SU-DHL-6 (cell line): Measurements from ENCODE around the gene TRIAP1.

Experiments
- H2AFZ ChIP-seq: fragments of 200-600 bp; sonication (generic); 2 replicates; pipeline ENCODE4 v1.6.1; 2014; ENCODE audit warnings: low read depth, mild to moderate bottlenecking, moderate library complexity, mixed read lengths, antibody characterized with exemption, low read length; ENCODE audit not compliant: severe bottlenecking
- H3F3A ChIP-seq: fragments of 200-600 bp; shearing (Covaris generic); 2 replicates; pipeline ENCODE4 v1.6.0; 2016; ENCODE audit warnings: antibody characterized with exemption, mild to moderate bottlenecking; ENCODE audit not compliant: insufficient read depth
- H3K27ac ChIP-seq: fragments of 200-600 bp; sonication (generic); 2 replicates; pipeline ENCODE4 v1.5.1; 2016; ENCODE audit warnings: low read depth, mild to moderate bottlenecking, low read length, moderate library complexity, mixed read lengths
- H3K27me3 ChIP-seq: fragments of 200-600 bp; sonication (generic), shearing (Covaris generic); 2 replicates; pipeline ENCODE4 v1.6.0; 2014; ENCODE audit warnings: mild to moderate bottlenecking, low read length
- H3K36me3 ChIP-seq: fragments of 200-600 bp; sonication (generic); 2 replicates; pipeline ENCODE4 v1.6.1; 2014; ENCODE audit warnings: mild to moderate bottlenecking, low read length, mixed read lengths
- H3K4me2 ChIP-seq: fragments of 300-600, 200-600 bp; shearing (Covaris generic), sonication (generic); 2 replicates; pipeline ENCODE4 v1.6.0; 2014; ENCODE audit warnings: low read length, low read depth, mild to moderate bottlenecking; ENCODE audit not compliant: poor library complexity, severe bottlenecking
- H3K4me3 ChIP-seq: fragments of 200-600 bp; sonication (generic); 2 replicates; pipeline ENCODE4 v1.5.1; 2014; ENCODE audit warnings: antibody characterized with exemption, low read length, mild to moderate bottlenecking, mixed read lengths; ENCODE audit not compliant: insufficient read depth, poor library complexity, severe bottlenecking
- H3K79me2 ChIP-seq: fragments of 200-600 bp; sonication (generic); 2 replicates; pipeline ENCODE4 v1.6.1; 2014; ENCODE audit warnings: mild to moderate bottlenecking, low read length, moderate library complexity; ENCODE audit not compliant: insufficient read depth
- H3K9ac ChIP-seq: fragments of 200-600 bp; sonication (generic); 2 replicates; pipeline ENCODE4 v1.7.0; 2014; ENCODE audit warnings: mild to moderate bottlenecking, low read length
- H3K9me2 ChIP-seq: fragments of 200-600 bp; sonication (generic); replicated peaks from 2 replicates; pipeline ENCODE4 v1.6.1; 2014; ENCODE audit warnings: low read length; ENCODE audit not compliant: insufficient read depth
- H3K9me3 ChIP-seq: fragments of 200-600 bp; sonication (generic); 2 replicates; pipeline ENCODE4 v1.6.1; 2014; ENCODE audit warnings: low read length, mixed read lengths; ENCODE audit not compliant: insufficient read depth
- H4K20me1 ChIP-seq: fragments of 200-600 bp; sonication (generic); 2 replicates; pipeline ENCODE4 v1.6.1; 2014; ENCODE audit warnings: low read depth, mild to moderate bottlenecking, antibody characterized with exemption, low read length, moderate library complexity, mixed read lengths
- EZH2phosphoT487 ChIP-seq: fragments of 200-600 bp; sonication (generic), shearing (Covaris generic); conservative IDR thresholded peaks from 2 replicates; pipeline ENCODE4 v1.6.1; 2018; ENCODE audit warnings: mild to moderate bottlenecking, antibody characterized with exemption, low read length, moderate library complexity, mixed read lengths
- TF ChIP-seq, protein P1 (sequence below): fragments of 200-600 bp; sonication (generic); IDR thresholded peaks from one replicate; pipeline ENCODE4 v1.5.1; 2017; ENCODE audit warnings: antibody characterized with exemption, mild to moderate bottlenecking, low read length, moderate library complexity; ENCODE audit not compliant: insufficient read depth, poor library complexity, severe bottlenecking

The TRIAP1 gene

DNA sequence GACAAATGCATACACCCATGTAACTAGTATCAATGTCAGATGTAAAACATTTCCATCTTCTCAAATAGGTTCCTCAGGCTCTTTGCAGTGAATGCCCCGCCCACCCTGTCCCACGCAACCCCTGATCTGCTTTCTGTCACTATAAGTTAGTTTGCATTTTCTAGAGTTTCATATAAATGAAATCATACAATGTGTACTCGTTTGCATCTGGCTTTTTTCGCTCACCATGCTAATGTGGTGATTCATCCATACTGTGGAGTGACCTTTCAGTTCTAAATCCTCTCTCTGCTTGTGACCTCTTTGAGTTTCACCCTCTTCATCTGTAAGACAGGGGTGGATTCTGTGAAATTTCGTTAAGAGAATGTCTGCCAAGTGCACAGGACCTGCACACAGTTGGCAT is 46.7 kb downstream of the TRIAP1 start:
- Histone ChIP-seq H3K9ac (no peak overlapping the region), H3K79me2 (no peaks in the 10 kb centered on the region), H2AFZ (no peak overlapping the region), H3K9me3 (no peaks in the 10 kb centered on the region), H3K4me3 (no peak overlapping the region), H3K36me3 (no peaks in the 10 kb centered on the region), H3F3A (no peaks in the 10 kb centered on the region), H3K9me2 (no peaks in the 10 kb centered on the region), H3K27ac (no peak overlapping the region), H4K20me1 (no peaks in the 10 kb centered on the region), H3K4me2 (no peak overlapping the region), H3K27me3 (no peaks in the 10 kb centered on the region)
- no peak for TF ChIP-seq EZH2phosphoT487
- TF ChIP-seq, protein P1, sequence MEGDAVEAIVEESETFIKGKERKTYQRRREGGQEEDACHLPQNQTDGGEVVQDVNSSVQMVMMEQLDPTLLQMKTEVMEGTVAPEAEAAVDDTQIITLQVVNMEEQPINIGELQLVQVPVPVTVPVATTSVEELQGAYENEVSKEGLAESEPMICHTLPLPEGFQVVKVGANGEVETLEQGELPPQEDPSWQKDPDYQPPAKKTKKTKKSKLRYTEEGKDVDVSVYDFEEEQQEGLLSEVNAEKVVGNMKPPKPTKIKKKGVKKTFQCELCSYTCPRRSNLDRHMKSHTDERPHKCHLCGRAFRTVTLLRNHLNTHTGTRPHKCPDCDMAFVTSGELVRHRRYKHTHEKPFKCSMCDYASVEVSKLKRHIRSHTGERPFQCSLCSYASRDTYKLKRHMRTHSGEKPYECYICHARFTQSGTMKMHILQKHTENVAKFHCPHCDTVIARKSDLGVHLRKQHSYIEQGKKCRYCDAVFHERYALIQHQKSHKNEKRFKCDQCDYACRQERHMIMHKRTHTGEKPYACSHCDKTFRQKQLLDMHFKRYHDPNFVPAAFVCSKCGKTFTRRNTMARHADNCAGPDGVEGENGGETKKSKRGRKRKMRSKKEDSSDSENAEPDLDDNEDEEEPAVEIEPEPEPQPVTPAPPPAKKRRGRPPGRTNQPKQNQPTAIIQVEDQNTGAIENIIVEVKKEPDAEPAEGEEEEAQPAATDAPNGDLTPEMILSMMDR: no peak

DNA sequence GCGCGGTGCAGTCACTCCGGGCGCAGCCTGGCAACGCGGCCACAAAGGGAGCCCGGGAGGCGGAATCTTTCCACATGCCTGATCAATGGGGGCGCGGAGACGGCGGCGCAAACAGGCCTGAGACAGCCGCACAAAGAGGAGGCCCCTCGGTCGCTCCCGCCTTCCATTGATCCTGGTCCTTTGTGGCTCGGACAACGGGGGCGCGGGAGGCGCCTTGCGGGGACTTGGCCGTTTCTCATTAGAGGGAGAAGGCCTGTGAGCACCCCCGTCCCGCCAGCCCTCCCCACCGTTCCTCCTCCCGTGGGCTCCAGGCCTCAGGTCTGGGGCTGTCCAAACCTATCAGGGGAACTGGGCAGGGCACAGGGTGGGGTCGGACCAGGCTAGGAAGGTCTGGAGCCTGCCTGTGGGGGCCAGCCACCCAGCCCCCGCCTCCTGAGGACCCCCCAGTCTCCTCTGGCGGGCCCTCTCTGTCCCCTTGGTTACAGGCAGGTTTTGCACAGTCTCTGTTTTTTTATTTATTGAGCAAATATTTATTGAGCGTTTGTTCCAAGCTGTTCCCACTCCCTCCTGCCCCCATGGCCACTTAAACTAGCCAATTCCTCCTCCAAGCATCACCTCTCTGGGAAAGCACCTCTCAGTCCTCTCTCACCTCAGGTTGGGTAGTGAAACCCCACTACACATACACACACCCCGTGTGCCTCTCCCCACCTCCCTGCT is 48.2 kb downstream of the TRIAP1 start:
- no peaks in the 10 kb centered on the region for H3K9me3 ChIP-seq
- H4K20me1 ChIP-seq: no peaks in the 10 kb centered on the region
- TF ChIP-seq, protein P1: no peak
- no peak for TF ChIP-seq EZH2phosphoT487
- H3K9me2 ChIP-seq: no peaks in the 10 kb centered on the region
- H3K27ac ChIP-seq: no peak overlapping the region
- no peak overlapping the region for H3K9ac ChIP-seq
- no peaks in the 10 kb centered on the region for H3K27me3 ChIP-seq
- no peak overlapping the region for H3K4me2 ChIP-seq
- H3K36me3 ChIP-seq: no peaks in the 10 kb centered on the region
- H2AFZ ChIP-seq: no peak overlapping the region
- H3K79me2 ChIP-seq: no peaks in the 10 kb centered on the region
- no peaks in the 10 kb centered on the region for H3F3A ChIP-seq
- H3K4me3 ChIP-seq: no peak overlapping the region

DNA sequence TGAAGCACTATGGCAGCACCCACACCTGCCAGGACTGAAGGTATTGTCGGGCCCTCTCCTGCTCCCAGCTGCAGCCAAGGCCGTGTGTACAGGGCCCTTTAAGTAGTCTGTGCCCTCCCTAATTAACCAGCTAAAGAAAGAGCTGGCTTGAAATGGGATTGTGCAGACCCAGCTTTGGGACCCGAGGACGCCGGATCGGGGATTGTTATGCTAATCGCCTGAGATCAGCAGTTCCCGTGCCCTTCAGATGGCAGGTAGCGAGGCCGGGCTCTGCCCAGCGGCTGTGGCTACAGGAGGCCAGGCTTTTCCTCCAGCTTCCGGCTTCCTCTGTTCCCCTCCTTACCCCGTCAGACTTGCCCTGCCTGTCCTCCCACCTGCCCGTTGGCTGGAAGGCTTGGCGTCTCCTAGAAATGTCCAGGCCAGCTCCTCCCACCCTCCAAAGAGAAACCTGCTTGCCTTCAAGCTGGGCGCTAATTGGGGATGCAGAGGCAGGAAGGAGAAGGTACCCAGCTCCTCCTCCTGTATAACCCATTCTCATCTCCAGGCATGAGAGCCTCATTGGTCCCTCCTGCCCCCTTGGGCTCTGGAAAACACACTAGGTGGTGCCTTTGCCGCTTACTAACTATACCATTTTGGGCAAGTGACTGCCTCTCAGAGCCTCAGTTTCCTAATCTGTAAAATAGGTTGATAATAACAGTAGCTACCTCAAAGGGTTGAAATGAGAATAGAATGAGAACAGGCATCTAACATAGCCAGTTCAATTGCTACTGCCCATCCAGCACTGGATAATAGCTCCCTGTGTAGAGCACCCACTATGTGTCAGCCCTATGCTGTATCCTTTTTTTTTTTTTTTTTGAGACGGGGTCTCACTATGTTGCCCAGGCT is 51.5 kb downstream of the TRIAP1 start:
- Histone ChIP-seq H3K9me2 (no peaks in the 10 kb centered on the region), H3K9ac (no peak overlapping the region), H3K4me2 (no peak overlapping the region), H3K27ac (no peak overlapping the region), H3K36me3 (no peaks in the 10 kb centered on the region), H4K20me1 (no peaks in the 10 kb centered on the region), H2AFZ (no peak overlapping the region), H3K9me3 (no peaks in the 10 kb centered on the region), H3K4me3 (no peak overlapping the region), H3K79me2 (no peaks in the 10 kb centered on the region), H3F3A (no peaks in the 10 kb centered on the region), H3K27me3 (no peaks in the 10 kb centered on the region)
- TF ChIP-seq, protein P1: no peak
- TF ChIP-seq EZH2phosphoT487: no peak
